Keratinocyte (primary cell): ENCODE data around the gene TMPRSS11F.

ENCODE experiments used
- EZH2 ChIP-seq: IDR thresholded peaks from one replicate; pipeline ENCODE4 v1.6.1; 2012; ENCODE audit warnings: inconsistent platforms, mild to moderate bottlenecking, low read length, moderate library complexity
- TF ChIP-seq, protein P1 (sequence below), 3 experiments: IDR thresholded peaks in 1 of 3; conservative IDR thresholded peaks in 1 of 3; optimal IDR thresholded peaks in 1 of 3; 2 replicates in 2 of 3; 3 replicates in 1 of 3; pipeline versions ENCODE3 to v1.5.1; 2011; ENCODE audit warnings: low read length in 3 of 3, mild to moderate bottlenecking in 3 of 3, moderate library complexity in 2 of 3, control low read depth in 1 of 3, inconsistent platforms in 1 of 3; ENCODE audit not compliant: insufficient read depth in 2 of 3; ENCODE audit errors: extremely low read depth in 1 of 3

GRCh38 chr4:68167166-68167565, 37.5 kb upstream of the TMPRSS11F start:
- TF ChIP-seq EZH2: no peak
- TF ChIP-seq, protein P1, sequence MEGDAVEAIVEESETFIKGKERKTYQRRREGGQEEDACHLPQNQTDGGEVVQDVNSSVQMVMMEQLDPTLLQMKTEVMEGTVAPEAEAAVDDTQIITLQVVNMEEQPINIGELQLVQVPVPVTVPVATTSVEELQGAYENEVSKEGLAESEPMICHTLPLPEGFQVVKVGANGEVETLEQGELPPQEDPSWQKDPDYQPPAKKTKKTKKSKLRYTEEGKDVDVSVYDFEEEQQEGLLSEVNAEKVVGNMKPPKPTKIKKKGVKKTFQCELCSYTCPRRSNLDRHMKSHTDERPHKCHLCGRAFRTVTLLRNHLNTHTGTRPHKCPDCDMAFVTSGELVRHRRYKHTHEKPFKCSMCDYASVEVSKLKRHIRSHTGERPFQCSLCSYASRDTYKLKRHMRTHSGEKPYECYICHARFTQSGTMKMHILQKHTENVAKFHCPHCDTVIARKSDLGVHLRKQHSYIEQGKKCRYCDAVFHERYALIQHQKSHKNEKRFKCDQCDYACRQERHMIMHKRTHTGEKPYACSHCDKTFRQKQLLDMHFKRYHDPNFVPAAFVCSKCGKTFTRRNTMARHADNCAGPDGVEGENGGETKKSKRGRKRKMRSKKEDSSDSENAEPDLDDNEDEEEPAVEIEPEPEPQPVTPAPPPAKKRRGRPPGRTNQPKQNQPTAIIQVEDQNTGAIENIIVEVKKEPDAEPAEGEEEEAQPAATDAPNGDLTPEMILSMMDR (optimal IDR thresholded peaks at IDR 0.05 in 1 of 3, IDR thresholded peaks at IDR 0.05 in 1 of 3, conservative IDR thresholded peaks at IDR 0.05 in 1 of 3; ENCODE audit: extremely low read depth in 1 of 3, insufficient read depth in 2 of 3, low read length in 3 of 3): no peak
